K562 (cell line): ENCODE measurements around the gene LY6G6C. TPM values are rescaled to one million over a fixed set of nuclear protein-coding genes. Genes with fewer than 3 reads are reported as not detected.

Experiments used
- ARNT ChIP-seq, 2 experiments: fragments of 450-650 bp; IDR thresholded peaks; 2 replicates each; pipeline ENCODE4 v1.6.1; 2016; ENCODE audit warnings: mild to moderate bottlenecking in 1 of 2
- CBX3 ChIP-seq, 2 experiments: IDR thresholded peaks; 1 replicate in 1 of 2; 2 replicates in 1 of 2; pipeline ENCODE4 v1.6.1; 2012; ENCODE audit warnings: inconsistent platforms in 2 of 2, low read length in 2 of 2, borderline replicate concordance in 1 of 2, control low read depth in 1 of 2
- CHD1 ChIP-seq: fragments of 200-600 bp; sonication (generic); IDR thresholded peaks from one replicate; pipeline ENCODE4 v1.6.1; 2012; ENCODE audit warnings: mild to moderate bottlenecking, moderate library complexity, low read length, inconsistent platforms
- CREB1 ChIP-seq, 2 experiments: sonication (generic) in 1 of 2; formaldehyde crosslinking in 1 of 2; IDR thresholded peaks; 2 replicates each; pipeline versions ENCODE4 v1.6.1 to v1.8.0; 2012 to 2022; ENCODE audit warnings: inconsistent platforms in 1 of 2, mild to moderate bottlenecking in 1 of 2, missing genetic modification reagents in 1 of 2, moderate library complexity in 1 of 2
- CREM ChIP-seq: IDR thresholded peaks from 2 replicates; pipeline ENCODE4 v1.6.1; 2014; ENCODE audit warnings: antibody characterized with exemption, low read depth
- E2F4 ChIP-seq: sonication (generic); formaldehyde crosslinking; IDR thresholded peaks from 2 replicates; pipeline ENCODE4 v1.8.0; 2022; ENCODE audit warnings: mild to moderate bottlenecking, low read depth, missing genetic modification reagents
- FOXK1 ChIP-seq: sonication (generic); formaldehyde crosslinking; IDR thresholded peaks from 2 replicates; pipeline ENCODE4 v1.8.0; 2022; ENCODE audit warnings: missing genetic modification reagents, mild to moderate bottlenecking, borderline replicate concordance
- FOXM1 ChIP-seq, 2 experiments: fragments of 450-650 bp in 1 of 2; sonication (generic) in 1 of 2; formaldehyde crosslinking in 1 of 2; IDR thresholded peaks; 2 replicates each; pipeline versions ENCODE4 v1.6.1 to v1.9.0; 2017 to 2022; ENCODE audit warnings: low read depth in 2 of 2, mild to moderate bottlenecking in 2 of 2, missing genetic modification reagents in 1 of 2, moderate library complexity in 1 of 2
- GATA2 ChIP-seq: sonication (generic); formaldehyde crosslinking; IDR thresholded peaks from 2 replicates; pipeline ENCODE4 v1.4.0; 2020; ENCODE audit warnings: mild to moderate bottlenecking, missing genetic modification reagents
- KAT7 ChIP-seq: sonication (generic); formaldehyde crosslinking; IDR thresholded peaks from 2 replicates; pipeline ENCODE4 v1.8.0; 2022; ENCODE audit warnings: missing genetic modification reagents, mild to moderate bottlenecking, borderline replicate concordance
- MYC ChIP-seq, 2 experiments: fragments of 250-450 bp in 1 of 2; sonication (Bioruptor Pico) in 1 of 2; IDR thresholded peaks; 2 replicates each; pipeline versions ENCODE4 v1.5.1 to v1.6.1; 2012 to 2021; ENCODE audit warnings: low read depth in 2 of 2, borderline replicate concordance in 1 of 2, improper control_type of control experiment in 1 of 2, low read length in 1 of 2, mild to moderate bottlenecking in 1 of 2, moderate library complexity in 1 of 2
- RCOR1 ChIP-seq, 2 experiments: IDR thresholded peaks; 2 replicates each; pipeline ENCODE4 v1.6.1; 2012; ENCODE audit warnings: low read depth in 2 of 2, low read length in 2 of 2, borderline replicate concordance in 1 of 2, improper control_type of control experiment in 1 of 2
- SAP30 ChIP-seq: fragments of 200-600 bp; sonication (generic); IDR thresholded peaks from 2 replicates; pipeline ENCODE4 v1.6.1; 2012; ENCODE audit warnings: borderline replicate concordance, low read depth, mild to moderate bottlenecking, moderate library complexity, low read length, control low read depth, inconsistent platforms; ENCODE audit not compliant: insufficient read depth, poor library complexity, severe bottlenecking
- SLC30A9 ChIP-seq: fragments of 250-450 bp; sonication (Bioruptor Pico); IDR thresholded peaks from 2 replicates; pipeline ENCODE4 v1.8.0; 2022; ENCODE audit warnings: mild to moderate bottlenecking, moderate library complexity
- SMARCA4 ChIP-seq: fragments of 450-650 bp; IDR thresholded peaks from 2 replicates; pipeline ENCODE4 v1.6.1; 2016
- TEAD1 ChIP-seq, 2 experiments: fragments of 450-650 bp in 1 of 2; sonication (generic) in 1 of 2; formaldehyde crosslinking; IDR thresholded peaks; 2 replicates each; pipeline versions ENCODE4 v1.4.0 to v1.8.0; 2020 to 2022; ENCODE audit warnings: mild to moderate bottlenecking in 2 of 2, missing genetic modification reagents in 1 of 2
- TEAD4 ChIP-seq, 2 experiments: sonication (generic) in 1 of 2; formaldehyde crosslinking in 1 of 2; IDR thresholded peaks; 2 replicates each; pipeline versions ENCODE4 v1.6.1 to v1.8.0; 2012 to 2022; ENCODE audit warnings: borderline replicate concordance in 1 of 2, inconsistent platforms in 1 of 2, low read length in 1 of 2, mild to moderate bottlenecking in 1 of 2, missing genetic modification reagents in 1 of 2
- TOE1 ChIP-seq, 2 experiments: fragments of 450-650 bp in 1 of 2; sonication (generic) in 1 of 2; formaldehyde crosslinking in 1 of 2; IDR thresholded peaks; 2 replicates each; pipeline versions ENCODE4 v1.7.1 to v1.8.0; 2016 to 2022; ENCODE audit warnings: borderline replicate concordance in 2 of 2, mild to moderate bottlenecking in 2 of 2, antibody characterized with exemption in 1 of 2, inconsistent platforms in 1 of 2, low read depth in 1 of 2, missing genetic modification reagents in 1 of 2, moderate library complexity in 1 of 2
- USF1 ChIP-seq: sonication (generic); formaldehyde crosslinking; IDR thresholded peaks from 2 replicates; pipeline ENCODE4 v1.9.0; 2022; ENCODE audit warnings: mild to moderate bottlenecking, missing genetic modification reagents
- WHSC1 ChIP-seq: IDR thresholded peaks from one replicate; pipeline ENCODE4 v1.6.1; 2012; ENCODE audit warnings: low read length, control low read depth, inconsistent platforms
- ZC3H4 ChIP-seq: sonication (generic); formaldehyde crosslinking; IDR thresholded peaks from 2 replicates; pipeline ENCODE4 v1.9.0; 2021; ENCODE audit warnings: missing genetic modification reagents, borderline replicate concordance
- ZNF143 ChIP-seq: sonication (generic); formaldehyde crosslinking; IDR thresholded peaks from 2 replicates; pipeline ENCODE4 v1.9.0; 2022; ENCODE audit warnings: mild to moderate bottlenecking, missing genetic modification reagents
- ZNF589 ChIP-seq: fragments of 200-800 bp; sonication (Bioruptor generic); IDR thresholded peaks from 2 replicates; pipeline ENCODE4 v1.6.1; 2016; ENCODE audit warnings: low read depth, missing genetic modification characterization, missing compliant biosample characterization
- ZNF79 ChIP-seq: fragments of 250-450 bp; sonication (Bioruptor Pico); IDR thresholded peaks from 2 replicates; pipeline ENCODE4 v1.4.0; 2020; ENCODE audit warnings: low read depth, mild to moderate bottlenecking, moderate library complexity
- polyA plus RNA-seq, 8 experiments: library from polyadenylated mRNA; depleted of rRNA in 4 of 8; stranded (reverse) in 5 of 8; unstranded in 3 of 8; fragments of >200 nt; fragmentation: Nextera tagmentation in 2 of 8; fragmentation: Illumina TruSeq in 1 of 8; extraction: Ambion mirVana in 2 of 8; extraction: Trizol in 1 of 8; gene quantifications; 2 replicates each; pipeline versions ENCODE4 v1.2.1 to v1.2.3, GENCODE V29; 2011 to 2014; ENCODE audit warnings: inconsistent platforms in 1 of 8, missing spikeins in 1 of 8
- total RNA-seq, 7 experiments: library from RNA; depleted of rRNA in 6 of 7; stranded (reverse); fragments of >200 nt in 6 of 7; fragmentation: Illumina TruSeq in 2 of 7; extraction: Trizol in 2 of 7; gene quantifications; 2 replicates each; pipeline versions ENCODE4 v1.2.1 to v1.2.3, GENCODE V29; 2011 to 2021; ENCODE audit warnings: low replicate concordance in 1 of 7

LY6G6C gene
- total and polyA plus RNA-seq, 9 of the 15 experiments (the other 6 are each of a cell fraction or from before 2014, with no cell fraction given): 0.06 to 0.20 TPM; not detected in 7

GRCh38 chr6:31701666-31702404 is 19.7 kb downstream of the LY6G6C start (continued):
- no peak for TF ChIP-seq CBX3 (IDR thresholded peaks at IDR 0.05; ENCODE audit: borderline replicate concordance in 1 of 2, low read length in 2 of 2)
- no peak for TF ChIP-seq ZNF79
- no peak for TF ChIP-seq ARNT (IDR thresholded peaks at IDR 0.05)
- TF ChIP-seq USF1 (CRISPR knock-in tag): peak; percentile 62; the same call in 1 of the 2 replicates
- no peak for TF ChIP-seq RCOR1 (IDR thresholded peaks at IDR 0.05; ENCODE audit: borderline replicate concordance in 1 of 2, low read depth in 2 of 2, low read length in 2 of 2)
- peak in 1 of 2 experiments; percentile 66; a peak in 1 of 4 replicates for TF ChIP-seq TEAD1 (CRISPR knock-in tag; IDR thresholded peaks at IDR 0.05)
- no peak for TF ChIP-seq MYC (IDR thresholded peaks at IDR 0.05; ENCODE audit: low read depth, low read length)
- no peak for TF ChIP-seq MYC (CRISPR knock-in tag; IDR thresholded peaks at IDR 0.05; ENCODE audit: borderline replicate concordance, low read depth)
- peak; percentile 45; the same call in 1 of the 2 replicates for TF ChIP-seq CREM
- TF ChIP-seq ZNF589: no peak; the same call in 1 of the 2 replicates
- no peak for TF ChIP-seq GATA2 (CRISPR knock-in tag)
- TF ChIP-seq CREB1 (IDR thresholded peaks at IDR 0.05): no peak
- 0 out of 2 replicates have a peak, but pooled peaks have one; percentile 35 for TF ChIP-seq CREB1 (CRISPR knock-in tag; IDR thresholded peaks at IDR 0.05)
- TF ChIP-seq TOE1 (IDR thresholded peaks at IDR 0.05; ENCODE audit: borderline replicate concordance): no peak
- peak; percentile 58; the same call in 1 of the 2 replicates for TF ChIP-seq TOE1 (CRISPR knock-in tag; IDR thresholded peaks at IDR 0.05; ENCODE audit: borderline replicate concordance, low read depth)
- no peak for TF ChIP-seq TEAD4 (IDR thresholded peaks at IDR 0.05; ENCODE audit: low read length)
- TF ChIP-seq TEAD4 (CRISPR knock-in tag; IDR thresholded peaks at IDR 0.05; ENCODE audit: borderline replicate concordance): 0 out of 2 replicates have a peak, but pooled peaks have one; percentile 58
- TF ChIP-seq FOXK1 (CRISPR knock-in tag): no peak
- no peak for TF ChIP-seq SLC30A9 (CRISPR knock-in tag)
- peak; percentile 64; the same call in 1 of the 2 replicates for TF ChIP-seq E2F4 (CRISPR knock-in tag)
- TF ChIP-seq SAP30: no peak
- no peak for TF ChIP-seq FOXM1 (IDR thresholded peaks at IDR 0.05; ENCODE audit: low read depth)
- no peak for TF ChIP-seq FOXM1 (CRISPR knock-in tag; IDR thresholded peaks at IDR 0.05; ENCODE audit: low read depth)
- TF ChIP-seq WHSC1: peak; percentile 64
- TF ChIP-seq KAT7: 0 out of 2 replicates have a peak, but pooled peaks have one; percentile 67
- no peak for TF ChIP-seq SMARCA4
- 0 out of 2 replicates have a peak, but pooled peaks have one; percentile 75 for TF ChIP-seq ZC3H4 (CRISPR knock-in tag)
- TF ChIP-seq ZNF143: peak; percentile 56; the same call in 1 of the 2 replicates
- peak; percentile 24 for TF ChIP-seq CHD1
